ENCODE measurements around the gene PEX14. TPM values are rescaled to one million over a fixed set of nuclear protein-coding genes. Genes with fewer than 3 reads are reported as not detected.

PEX14 gene
- total and polyA plus RNA-seq, 2 donors (not counting 3 experiments of a cell fraction or from before 2014, with no cell fraction given) = 19.5 to 26.5 TPM

DNA sequence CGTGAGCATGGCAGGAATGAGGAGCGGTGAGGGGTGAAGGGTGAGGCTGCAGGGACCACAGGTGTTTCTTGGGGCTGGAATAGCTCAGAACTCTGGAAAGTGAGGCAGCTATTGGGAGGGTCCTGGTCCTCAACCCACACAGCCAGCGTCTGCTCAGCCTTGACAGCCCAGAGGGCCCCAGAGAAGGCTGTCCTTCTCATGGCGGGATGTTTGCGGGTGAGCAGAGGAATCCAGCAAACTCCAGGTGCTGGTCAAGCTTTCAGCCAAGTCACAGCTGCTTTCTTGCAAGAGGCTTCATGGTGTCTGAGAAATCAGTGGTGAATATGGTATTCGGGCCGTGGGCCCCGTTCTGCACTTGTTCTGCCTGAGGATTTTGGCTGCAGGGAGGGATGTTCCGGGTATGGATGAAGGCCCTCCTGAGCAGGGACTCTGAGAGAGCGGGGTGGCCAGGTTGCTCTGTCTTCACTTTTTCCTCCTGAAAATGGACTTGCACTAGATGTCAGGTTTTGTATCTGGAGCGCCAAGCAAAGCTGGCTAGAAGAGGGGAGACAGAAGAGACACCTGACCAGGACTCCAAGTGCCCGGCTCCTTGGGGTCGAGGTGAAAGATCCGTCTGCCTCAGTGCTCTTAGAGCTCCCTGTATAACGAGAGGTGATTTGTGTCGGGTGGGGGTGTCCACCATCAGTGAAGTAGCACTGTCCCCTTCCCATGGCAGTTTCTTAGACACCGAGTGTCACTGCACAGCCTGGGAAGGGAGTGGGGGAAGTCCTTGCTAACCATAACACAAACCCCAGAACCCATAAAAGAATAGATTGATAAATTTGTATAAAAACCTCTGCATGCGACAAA lies 139.9 kb downstream of the PEX14 start:
- no peaks in the 10 kb centered on the region for H3K9me1 ChIP-seq (replicated peaks; ENCODE audit: control insufficient read depth, extremely low read depth, insufficient read depth, low read length)
- no peaks in the 10 kb centered on the region for H3K9me3 ChIP-seq (replicated peaks; ENCODE audit: control insufficient read depth, insufficient read depth, low read length)
- DNase-seq (ENCODE audit: low read depth, low spot score) = no peak
- no peak for FAIRE-seq
- H3K36me3 ChIP-seq (ENCODE audit: control insufficient read depth in 2 of 2, extremely low read depth in 1 of 2, insufficient read depth in 2 of 2, low read length in 2 of 2) = peaks cover 0 to 4% of the 10 kb centered on the region in 2 experiments
- no peak for TF ChIP-seq POLR2AphosphoS5 (IDR thresholded peaks at IDR 0.05; ENCODE audit: insufficient read depth, low read depth, low read length)
- no peak for TF ChIP-seq GATA2 (IDR thresholded peaks at IDR 0.05; ENCODE audit: insufficient read depth, insufficient read length, low read depth, low read length)
- no peak for TF ChIP-seq POLR2A (IDR thresholded peaks at IDR 0.05; ENCODE audit: low read depth, low read length)
- TF ChIP-seq, protein P1, sequence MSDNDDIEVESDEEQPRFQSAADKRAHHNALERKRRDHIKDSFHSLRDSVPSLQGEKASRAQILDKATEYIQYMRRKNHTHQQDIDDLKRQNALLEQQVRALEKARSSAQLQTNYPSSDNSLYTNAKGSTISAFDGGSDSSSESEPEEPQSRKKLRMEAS (IDR thresholded peaks at IDR 0.05; ENCODE audit: insufficient read depth, insufficient read length) = no peak
- no peak for TF ChIP-seq EZH2 (IDR thresholded peaks at IDR 0.05; ENCODE audit: borderline replicate concordance, low read depth, low read length, severe bottlenecking)
- no peak for TF ChIP-seq MYC (IDR thresholded peaks at IDR 0.05; ENCODE audit: low read depth, low read length)
- TF ChIP-seq FOS (IDR thresholded peaks at IDR 0.05; ENCODE audit: borderline replicate concordance, insufficient read depth, low read length) = no peak
- TF ChIP-seq JUN (IDR thresholded peaks at IDR 0.05; ENCODE audit: borderline replicate concordance, insufficient read depth, insufficient read length, low read depth) = no peak
- TF ChIP-seq, protein P2, sequence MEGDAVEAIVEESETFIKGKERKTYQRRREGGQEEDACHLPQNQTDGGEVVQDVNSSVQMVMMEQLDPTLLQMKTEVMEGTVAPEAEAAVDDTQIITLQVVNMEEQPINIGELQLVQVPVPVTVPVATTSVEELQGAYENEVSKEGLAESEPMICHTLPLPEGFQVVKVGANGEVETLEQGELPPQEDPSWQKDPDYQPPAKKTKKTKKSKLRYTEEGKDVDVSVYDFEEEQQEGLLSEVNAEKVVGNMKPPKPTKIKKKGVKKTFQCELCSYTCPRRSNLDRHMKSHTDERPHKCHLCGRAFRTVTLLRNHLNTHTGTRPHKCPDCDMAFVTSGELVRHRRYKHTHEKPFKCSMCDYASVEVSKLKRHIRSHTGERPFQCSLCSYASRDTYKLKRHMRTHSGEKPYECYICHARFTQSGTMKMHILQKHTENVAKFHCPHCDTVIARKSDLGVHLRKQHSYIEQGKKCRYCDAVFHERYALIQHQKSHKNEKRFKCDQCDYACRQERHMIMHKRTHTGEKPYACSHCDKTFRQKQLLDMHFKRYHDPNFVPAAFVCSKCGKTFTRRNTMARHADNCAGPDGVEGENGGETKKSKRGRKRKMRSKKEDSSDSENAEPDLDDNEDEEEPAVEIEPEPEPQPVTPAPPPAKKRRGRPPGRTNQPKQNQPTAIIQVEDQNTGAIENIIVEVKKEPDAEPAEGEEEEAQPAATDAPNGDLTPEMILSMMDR (IDR thresholded peaks at IDR 0.05; ENCODE audit: extremely low read depth in 1 of 2, insufficient read depth in 1 of 2, low read depth in 1 of 2, low read length in 2 of 2) = no peak
- intact Hi-C loops (cut with micrococcal nuclease) (no loop called here), dilution Hi-C loops (cut with MboI; ENCODE audit: extremely low pct_ligation_motif_present, low sequenced_read_pairs) (no loop called here)
- CTCF ChIA-PET = no interaction called here
- H3K79me2 ChIP-seq (ENCODE audit: control insufficient read depth, insufficient read depth, low read length) = no peaks in the 10 kb centered on the region
- no peak overlapping the region for H3K4me3 ChIP-seq (replicated peaks in 1 of 3; ENCODE audit: insufficient read depth in 1 of 3, low read depth in 1 of 3, low read length in 3 of 3)
- H3K9ac ChIP-seq (replicated peaks; ENCODE audit: extremely low read depth, insufficient read depth, low read length) = no peak overlapping the region
- no peaks in the 10 kb centered on the region for H3K27me3 ChIP-seq (ENCODE audit: control insufficient read depth in 2 of 2, insufficient read depth in 2 of 2, low read length in 2 of 2)
- H3K27ac ChIP-seq (ENCODE audit: insufficient read depth, low read depth, low read length) = no peak overlapping the region
- no peak overlapping the region for H2AFZ ChIP-seq (ENCODE audit: low read depth, low read length)
- POLR2A ChIA-PET = no interaction called here
- H3K4me2 ChIP-seq (ENCODE audit: insufficient read depth, low read length) = no peak overlapping the region
- no TSS peak for BruUV-seq (replicated peaks)
- H3K4me1 ChIP-seq (ENCODE audit: control insufficient read depth, extremely low read depth, insufficient read depth, low read length) = no peaks in the 10 kb centered on the region
- H4K20me1 ChIP-seq (replicated peaks; ENCODE audit: control insufficient read depth, extremely low read depth, insufficient read depth, low read length) = no peaks in the 10 kb centered on the region

Data from endothelial cell of umbilical vein (primary cell).